K562 (cell line): ENCODE results near the gene DNAJB12. TPM values are rescaled to one million over a fixed set of nuclear protein-coding genes. Genes with fewer than 3 reads are reported as not detected.

Experiments used
- ATAC-seq: fragments of 200-7000 bp; cut with Tn5 transposase; 3 replicates; pipeline ENCODE4 v1.9.1; 2020; ENCODE audit warnings: moderate library complexity
- BruUV-seq: library from RNA; stranded (reverse); fragments of 400-500 nt; replicated peaks from 2 replicates; lab custom pipeline; 2021; lab: Mats Ljungman, UMichigan
- CTCF ChIA-PET: fragments of 300-600 bp; formaldehyde crosslinking; extraction: SDS; loops from one replicate; lab custom pipeline; 2021; ENCODE audit warnings: low intra/inter-chr PET ratio; lab: Yijun Ruan, JAX
- POLR2A ChIA-PET: fragments of 300-600, 350-650 bp; sonication (Branson Sonifier 250); formaldehyde crosslinking; extraction: SDS; loops from one replicate; lab custom pipeline; 2021; ENCODE audit warnings: antibody characterized with exemption, inconsistent platforms; lab: Yijun Ruan, JAX
- DNase-seq, 4 experiments: peaks; one replicate each; pipeline versions ENCODE4 v3.0.0 to v3.0.0-alpha.2; 2011 to 2018; ENCODE audit warnings: low spot score in 3 of 4, mixed read lengths in 3 of 4; ENCODE audit errors: extremely low read depth in 1 of 4
- FAIRE-seq: peaks from 2 replicates; lab custom pipeline; 2011; peaks lifted over from hg19 to GRCh38; lab: Jason Lieb, UNC
- H2AFZ ChIP-seq: 2 replicates; pipeline ENCODE4 v1.6.0; 2011; ENCODE audit warnings: low read depth, low read length, control low read depth, inconsistent platforms
- H3K27ac ChIP-seq: fragments of 200-600 bp; 3 replicates; pipeline ENCODE4 v1.8.0; 2011; ENCODE audit warnings: low read depth, mild to moderate bottlenecking, control low read depth, inconsistent platforms, low read length, moderate library complexity, mixed read lengths; ENCODE audit errors: extremely low read depth
- H3K27me3 ChIP-seq, 2 experiments: fragments of 300-600 bp in 1 of 2; 2 replicates in 1 of 2; 3 replicates in 1 of 2; pipeline versions ENCODE4 v1.6.0 to v1.8.0; 2011; ENCODE audit warnings: inconsistent platforms in 2 of 2, low read length in 2 of 2, mild to moderate bottlenecking in 1 of 2, mixed read lengths in 1 of 2, moderate library complexity in 1 of 2; ENCODE audit not compliant: control insufficient read depth in 2 of 2, insufficient read depth in 2 of 2
- H3K36me3 ChIP-seq: fragments of 300-600 bp; 3 replicates; pipeline ENCODE4 v1.8.0; 2011; ENCODE audit warnings: mild to moderate bottlenecking, low read length, inconsistent platforms; ENCODE audit not compliant: control insufficient read depth, insufficient read depth
- H3K4me1 ChIP-seq, 2 experiments: fragments of 200-600 bp in 1 of 2; replicated peaks in 1 of 2; 2 replicates in 1 of 2; 3 replicates in 1 of 2; pipeline versions ENCODE4 v1.5.1 to v1.8.0; 2011; ENCODE audit warnings: inconsistent platforms in 2 of 2, low read length in 2 of 2, mild to moderate bottlenecking in 1 of 2, mixed read lengths in 1 of 2, moderate library complexity in 1 of 2; ENCODE audit not compliant: control insufficient read depth in 2 of 2, insufficient read depth in 2 of 2
- H3K4me2 ChIP-seq: 2 replicates; pipeline ENCODE4 v1.6.1; 2011; ENCODE audit warnings: low read length, control low read depth, inconsistent platforms, mixed read lengths; ENCODE audit not compliant: insufficient read depth
- H3K4me3 ChIP-seq: fragments of 200-600 bp; sonication (generic), shearing (Covaris generic); 2 replicates; pipeline ENCODE4 v1.5.1; 2016; ENCODE audit warnings: control low read depth, inconsistent platforms
- H3K79me2 ChIP-seq: fragments of 200-600 bp; 3 replicates; pipeline ENCODE4 v1.8.0; 2011; ENCODE audit warnings: low read length, inconsistent platforms; ENCODE audit not compliant: control insufficient read depth, insufficient read depth
- H3K9ac ChIP-seq, 2 experiments: 2 replicates each; pipeline versions ENCODE4 v1.6.0 to v1.6.1; 2011; ENCODE audit warnings: low read depth in 2 of 2, low read length in 2 of 2, control low read depth in 1 of 2, inconsistent platforms in 1 of 2, mild to moderate bottlenecking in 1 of 2, mixed read lengths in 1 of 2; ENCODE audit not compliant: insufficient read depth in 1 of 2
- H3K9me1 ChIP-seq: one replicate; pipeline ENCODE4 v1.6.0; 2011; ENCODE audit warnings: inconsistent platforms, mild to moderate bottlenecking, low read length, moderate library complexity; ENCODE audit not compliant: control insufficient read depth, insufficient read depth
- H3K9me3 ChIP-seq: replicated peaks from 2 replicates; pipeline ENCODE4 v1.5.1; 2011; ENCODE audit warnings: low read depth, low read length, inconsistent platforms; ENCODE audit not compliant: control insufficient read depth, insufficient read depth
- H4K20me1 ChIP-seq: replicated peaks from 2 replicates; pipeline ENCODE4 v1.6.1; 2011; ENCODE audit warnings: low read length, inconsistent platforms, mixed read lengths; ENCODE audit not compliant: control insufficient read depth, insufficient read depth
- CBFA2T3 ChIP-seq: fragments of 450-650 bp; IDR thresholded peaks from 2 replicates; pipeline ENCODE4 v1.6.1; 2017
- DPF2 ChIP-seq: fragments of 450-650 bp; IDR thresholded peaks from 2 replicates; pipeline ENCODE4 v1.6.1; 2016
- KLF6 ChIP-seq: fragments of 250-450 bp; sonication (Bioruptor Pico); IDR thresholded peaks from 2 replicates; pipeline ENCODE4 v1.4.0; 2020; ENCODE audit warnings: mild to moderate bottlenecking, moderate library complexity, borderline replicate concordance
- SIN3B ChIP-seq: fragments of 450-650 bp; IDR thresholded peaks from 2 replicates; pipeline ENCODE4 v1.6.1; 2017; ENCODE audit warnings: low read depth, mild to moderate bottlenecking, moderate library complexity
- SMAD1 ChIP-seq: fragments of 150-350 bp; IDR thresholded peaks from 2 replicates; pipeline ENCODE4 v1.6.1; 2014; ENCODE audit warnings: low read length, low read depth; ENCODE audit not compliant: partially characterized antibody
- SNIP1 ChIP-seq: fragments of 450-650 bp; IDR thresholded peaks from 2 replicates; pipeline ENCODE4 v1.7.1; 2017; ENCODE audit warnings: low read depth, mild to moderate bottlenecking
- STAT5A ChIP-seq: IDR thresholded peaks from 2 replicates; pipeline ENCODE4 v1.6.1; 2012; ENCODE audit warnings: low read length, inconsistent platforms, borderline replicate concordance
- ZNF75A ChIP-seq: fragments of 450-650 bp; formaldehyde crosslinking; IDR thresholded peaks from 2 replicates; pipeline ENCODE4 v1.4.0; 2020; ENCODE audit warnings: mild to moderate bottlenecking
- ZSCAN32 ChIP-seq: fragments of 450-650 bp; formaldehyde crosslinking; IDR thresholded peaks from 2 replicates; pipeline ENCODE4 v1.4.0; 2020; ENCODE audit warnings: mild to moderate bottlenecking, moderate library complexity
- WGBS: fragments of 100-300 bp; shearing (Covaris generic); methylation state at CpG from one replicate; pipeline ENCODE4 v1.1.6; 2016; ENCODE audit warnings: low coverage, mixed read lengths; ENCODE audit not compliant: insufficient coverage; ENCODE audit errors: missing lambda C conversion rate; 5-methylcytosine and 5-hydroxymethylcytosine counted together
- in situ Hi-C: fragments of 300-500 bp; cut with MboI; formaldehyde crosslinking; loops from 4 replicates; pipeline ENCODE4 v1.15.0; 2018; ENCODE audit warnings: inconsistent platforms, mixed read lengths
- intact Hi-C: fragments of 100-400 bp; cut with micrococcal nuclease; formaldehyde crosslinking; loops from 2 replicates; pipeline ENCODE4 v1.14.2; 2022
- polyA plus RNA-seq, 8 experiments: library from polyadenylated mRNA; depleted of rRNA in 4 of 8; stranded (reverse) in 5 of 8; unstranded in 3 of 8; fragments of >200 nt; fragmentation: Nextera tagmentation in 2 of 8; fragmentation: Illumina TruSeq in 1 of 8; extraction: Ambion mirVana in 2 of 8; extraction: Trizol in 1 of 8; gene quantifications; 2 replicates each; pipeline versions ENCODE4 v1.2.1 to v1.2.3, GENCODE V29; 2011 to 2014; ENCODE audit warnings: inconsistent platforms in 1 of 8, missing spikeins in 1 of 8
- total RNA-seq, 7 experiments: library from RNA; depleted of rRNA in 6 of 7; stranded (reverse); fragments of >200 nt in 6 of 7; fragmentation: Illumina TruSeq in 2 of 7; extraction: Trizol in 2 of 7; gene quantifications; 2 replicates each; pipeline versions ENCODE4 v1.2.1 to v1.2.3, GENCODE V29; 2011 to 2021; ENCODE audit warnings: low replicate concordance in 1 of 7
- TF ChIP-seq, protein P1 (sequence below): fragments of 450-650 bp; IDR thresholded peaks from 2 replicates; pipeline ENCODE4 v1.6.1; 2017; ENCODE audit warnings: mild to moderate bottlenecking, moderate library complexity
- TF ChIP-seq, protein P2 (sequence below): fragments of 450-650 bp; IDR thresholded peaks from 2 replicates; pipeline ENCODE4 v1.6.1; 2016; ENCODE audit warnings: low read depth, mild to moderate bottlenecking, moderate library complexity
- TF ChIP-seq, protein P3 (sequence below): fragments of 250-450 bp; sonication (Bioruptor Pico); IDR thresholded peaks from 2 replicates; pipeline ENCODE4 v1.4.0; 2020

The DNAJB12 gene
- total and polyA plus RNA-seq, 9 of the 15 experiments (the other 6 are each of a cell fraction or from before 2014, with no cell fraction given): 3.5 to 31.5 (median 20.3) TPM

DNA sequence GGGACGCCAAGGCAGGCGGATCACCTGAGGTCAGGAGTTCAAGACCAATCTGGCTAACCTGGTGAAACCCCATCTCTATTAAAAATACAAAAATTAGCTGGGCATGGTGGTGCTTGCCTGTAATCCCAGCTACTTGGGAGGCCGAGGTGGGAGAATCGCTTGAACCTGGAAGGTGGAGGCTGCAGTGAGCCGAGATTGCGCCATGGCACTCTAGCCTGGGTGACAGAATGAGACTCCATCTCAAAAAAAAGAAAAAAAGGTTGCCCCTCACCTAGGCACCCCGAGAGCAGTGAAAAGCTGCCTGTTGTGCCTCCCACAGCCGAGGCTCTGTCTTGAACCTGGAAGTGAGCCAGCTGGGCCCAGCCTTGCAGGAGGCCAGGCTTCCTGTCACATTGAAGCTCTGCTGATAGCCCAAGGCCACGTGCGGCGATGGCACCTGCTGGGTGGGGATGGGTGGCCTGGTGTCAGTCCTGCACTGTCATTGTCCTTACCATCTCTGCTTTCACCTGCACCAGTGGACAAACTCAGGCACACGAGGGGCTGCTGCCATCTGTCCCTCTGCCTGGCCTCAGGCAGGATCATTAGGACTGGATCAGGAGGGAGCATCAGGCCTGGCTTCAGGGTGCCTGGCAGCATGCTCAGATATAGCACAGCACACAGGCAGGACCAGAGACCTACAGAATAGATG lies 37.8 kb downstream of the DNAJB12 start (continued):
- no peak for TF ChIP-seq SMAD1
- TF ChIP-seq SNIP1: no peak
- TF ChIP-seq, protein P1, sequence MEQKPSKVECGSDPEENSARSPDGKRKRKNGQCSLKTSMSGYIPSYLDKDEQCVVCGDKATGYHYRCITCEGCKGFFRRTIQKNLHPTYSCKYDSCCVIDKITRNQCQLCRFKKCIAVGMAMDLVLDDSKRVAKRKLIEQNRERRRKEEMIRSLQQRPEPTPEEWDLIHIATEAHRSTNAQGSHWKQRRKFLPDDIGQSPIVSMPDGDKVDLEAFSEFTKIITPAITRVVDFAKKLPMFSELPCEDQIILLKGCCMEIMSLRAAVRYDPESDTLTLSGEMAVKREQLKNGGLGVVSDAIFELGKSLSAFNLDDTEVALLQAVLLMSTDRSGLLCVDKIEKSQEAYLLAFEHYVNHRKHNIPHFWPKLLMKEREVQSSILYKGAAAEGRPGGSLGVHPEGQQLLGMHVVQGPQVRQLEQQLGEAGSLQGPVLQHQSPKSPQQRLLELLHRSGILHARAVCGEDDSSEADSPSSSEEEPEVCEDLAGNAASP: no peak
- TF ChIP-seq ZNF75A (CRISPR knock-in tag): 0 out of 2 replicates have a peak, but pooled peaks have one; percentile 50
- TF ChIP-seq CBFA2T3: peak; percentile 83

DNA sequence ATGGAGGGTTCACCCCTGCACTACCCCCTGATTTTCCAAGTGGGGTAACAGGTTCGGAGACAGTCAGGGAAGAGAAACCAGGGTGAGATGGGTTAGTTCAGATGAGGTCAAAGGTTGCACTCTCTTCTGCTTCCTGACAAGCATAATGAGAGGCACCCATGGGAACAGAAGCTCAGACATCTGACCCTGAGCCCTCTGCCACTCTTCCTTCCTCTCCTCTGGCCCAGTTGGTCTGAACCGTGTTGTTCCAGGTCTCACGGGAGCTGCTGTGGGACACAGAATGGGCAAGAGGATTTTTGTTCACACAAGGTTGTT lies 38.4 kb downstream of the DNAJB12 start:
- intact Hi-C loops (no loop called here), in situ Hi-C loops (no loop called here)
- Histone ChIP-seq H3K36me3 (no peaks in the 10 kb centered on the region), H3K9ac (peak overlapping the region in 1 of 2 experiments; percentile 72; a peak in 1 of 4 replicates), H3K4me3 (no peak overlapping the region), H3K27me3 (no peaks in the 10 kb centered on the region), H3K4me1 (peaks cover 38 to 51% of the 10 kb centered on the region in 2 experiments), H3K9me3 (no peaks in the 10 kb centered on the region), H3K9me1 (no peaks in the 10 kb centered on the region), H4K20me1 (no peaks in the 10 kb centered on the region), H2AFZ (peak overlapping the region; percentile 48; the same call in 1 of the 2 replicates), H3K4me2 (no peak overlapping the region), H3K27ac (peak overlapping the region; percentile 39; the same call in 1 of the 3 replicates), H3K79me2 (no peaks in the 10 kb centered on the region)
- ChIA-PET CTCF (no interaction called here), POLR2A (interaction anchor here (0.6 to 9.2 kb wide), 9 partner anchors 11 to 254 kb away, joined by 3 to 199 read pairs (median 3); no protein-coding TSS in a partner anchor)
- DNase-seq (no peak), ATAC-seq (no peak), FAIRE-seq (no peak)
- BruUV-seq: no TSS peak
- 72% methylated on average over 3 of the region's 3 CpGs for WGBS
- TF ChIP-seq DPF2 (no peak), KLF6 (CRISPR knock-in tag) (0 out of 2 replicates have a peak, but pooled peaks have one; percentile 40), STAT5A (no peak), ZSCAN32 (CRISPR knock-in tag) (no peak), SIN3B (0 out of 2 replicates have a peak, but pooled peaks have one; percentile 4)
- TF ChIP-seq, protein P2, sequence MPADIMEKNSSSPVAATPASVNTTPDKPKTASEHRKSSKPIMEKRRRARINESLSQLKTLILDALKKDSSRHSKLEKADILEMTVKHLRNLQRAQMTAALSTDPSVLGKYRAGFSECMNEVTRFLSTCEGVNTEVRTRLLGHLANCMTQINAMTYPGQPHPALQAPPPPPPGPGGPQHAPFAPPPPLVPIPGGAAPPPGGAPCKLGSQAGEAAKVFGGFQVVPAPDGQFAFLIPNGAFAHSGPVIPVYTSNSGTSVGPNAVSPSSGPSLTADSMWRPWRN: no peak
- TF ChIP-seq, protein P3, sequence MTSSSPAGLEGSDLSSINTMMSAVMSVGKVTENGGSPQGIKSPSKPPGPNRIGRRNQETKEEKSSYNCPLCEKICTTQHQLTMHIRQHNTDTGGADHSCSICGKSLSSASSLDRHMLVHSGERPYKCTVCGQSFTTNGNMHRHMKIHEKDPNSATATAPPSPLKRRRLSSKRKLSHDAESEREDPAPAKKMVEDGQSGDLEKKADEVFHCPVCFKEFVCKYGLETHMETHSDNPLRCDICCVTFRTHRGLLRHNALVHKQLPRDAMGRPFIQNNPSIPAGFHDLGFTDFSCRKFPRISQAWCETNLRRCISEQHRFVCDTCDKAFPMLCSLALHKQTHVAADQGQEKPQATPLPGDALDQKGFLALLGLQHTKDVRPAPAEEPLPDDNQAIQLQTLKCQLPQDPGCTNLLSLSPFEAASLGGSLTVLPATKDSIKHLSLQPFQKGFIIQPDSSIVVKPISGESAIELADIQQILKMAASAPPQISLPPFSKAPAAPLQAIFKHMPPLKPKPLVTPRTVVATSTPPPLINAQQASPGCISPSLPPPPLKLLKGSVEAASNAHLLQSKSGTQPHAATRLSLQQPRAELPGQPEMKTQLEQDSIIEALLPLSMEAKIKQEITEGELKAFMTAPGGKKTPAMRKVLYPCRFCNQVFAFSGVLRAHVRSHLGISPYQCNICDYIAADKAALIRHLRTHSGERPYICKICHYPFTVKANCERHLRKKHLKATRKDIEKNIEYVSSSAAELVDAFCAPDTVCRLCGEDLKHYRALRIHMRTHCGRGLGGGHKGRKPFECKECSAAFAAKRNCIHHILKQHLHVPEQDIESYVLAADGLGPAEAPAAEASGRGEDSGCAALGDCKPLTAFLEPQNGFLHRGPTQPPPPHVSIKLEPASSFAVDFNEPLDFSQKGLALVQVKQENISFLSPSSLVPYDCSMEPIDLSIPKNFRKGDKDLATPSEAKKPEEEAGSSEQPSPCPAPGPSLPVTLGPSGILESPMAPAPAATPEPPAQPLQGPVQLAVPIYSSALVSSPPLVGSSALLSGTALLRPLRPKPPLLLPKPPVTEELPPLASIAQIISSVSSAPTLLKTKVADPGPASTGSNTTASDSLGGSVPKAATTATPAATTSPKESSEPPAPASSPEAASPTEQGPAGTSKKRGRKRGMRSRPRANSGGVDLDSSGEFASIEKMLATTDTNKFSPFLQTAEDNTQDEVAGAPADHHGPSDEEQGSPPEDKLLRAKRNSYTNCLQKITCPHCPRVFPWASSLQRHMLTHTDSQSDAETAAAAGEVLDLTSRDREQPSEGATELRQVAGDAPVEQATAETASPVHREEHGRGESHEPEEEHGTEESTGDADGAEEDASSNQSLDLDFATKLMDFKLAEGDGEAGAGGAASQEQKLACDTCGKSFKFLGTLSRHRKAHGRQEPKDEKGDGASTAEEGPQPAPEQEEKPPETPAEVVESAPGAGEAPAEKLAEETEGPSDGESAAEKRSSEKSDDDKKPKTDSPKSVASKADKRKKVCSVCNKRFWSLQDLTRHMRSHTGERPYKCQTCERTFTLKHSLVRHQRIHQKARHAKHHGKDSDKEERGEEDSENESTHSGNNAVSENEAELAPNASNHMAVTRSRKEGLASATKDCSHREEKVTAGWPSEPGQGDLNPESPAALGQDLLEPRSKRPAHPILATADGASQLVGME: peak; percentile 50; the same call in 1 of the 2 replicates
